ENCODE results near the gene CIB4. TPM values are rescaled to one million over a fixed set of nuclear protein-coding genes. Genes with fewer than 3 reads are reported as not detected.

Gene CIB4
- total RNA-seq, 1 experiment from 2014 or later = not detected

- DNase-seq (ENCODE audit: low read depth) = no peak
Measured at GRCh38 chr2:26555246-26556133, 85.7 kb downstream of the CIB4 start.

GRCh38 chr2:26552641-26553374, 88.4 kb downstream of the CIB4 start:
- DNase-seq (ENCODE audit: low read depth) = no peak

DNA sequence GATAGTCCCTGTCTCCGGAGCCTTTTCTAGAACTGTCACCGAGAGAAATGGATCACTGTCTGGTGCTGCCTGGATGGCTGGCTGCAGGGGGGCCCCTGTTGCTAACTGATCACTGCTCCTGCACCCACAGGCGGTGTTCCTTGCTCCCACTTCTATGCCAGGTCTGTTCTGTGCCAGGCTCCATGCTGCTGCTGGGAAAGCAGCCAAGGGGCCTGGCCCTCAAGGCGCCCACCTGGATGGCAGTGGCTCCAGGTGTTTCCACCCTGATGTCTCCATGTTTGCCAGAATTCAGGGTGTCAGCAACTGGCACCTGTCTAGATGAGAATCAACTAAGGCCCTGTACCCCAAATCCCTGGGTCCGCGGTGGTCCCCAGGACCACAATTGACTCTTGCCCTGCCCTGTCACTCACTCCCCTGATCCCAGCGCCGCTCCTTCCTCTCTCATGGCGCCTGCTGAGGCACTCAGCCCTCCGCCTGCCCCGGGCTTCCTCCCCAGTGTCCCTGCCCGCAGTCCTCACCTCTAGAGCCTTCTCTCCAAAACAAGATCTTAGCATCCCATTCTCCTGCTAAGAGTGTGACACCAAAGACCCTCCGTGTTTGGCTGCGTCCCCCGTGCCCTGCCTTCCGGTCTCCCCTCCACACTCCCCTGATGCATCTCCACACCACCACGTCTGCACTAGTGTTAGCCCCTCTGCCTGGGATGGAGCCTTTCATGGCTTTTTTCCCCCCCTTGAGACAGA, 90.7 kb downstream of the CIB4 start:
- no peak for DNase-seq (ENCODE audit: low read depth)

DNA sequence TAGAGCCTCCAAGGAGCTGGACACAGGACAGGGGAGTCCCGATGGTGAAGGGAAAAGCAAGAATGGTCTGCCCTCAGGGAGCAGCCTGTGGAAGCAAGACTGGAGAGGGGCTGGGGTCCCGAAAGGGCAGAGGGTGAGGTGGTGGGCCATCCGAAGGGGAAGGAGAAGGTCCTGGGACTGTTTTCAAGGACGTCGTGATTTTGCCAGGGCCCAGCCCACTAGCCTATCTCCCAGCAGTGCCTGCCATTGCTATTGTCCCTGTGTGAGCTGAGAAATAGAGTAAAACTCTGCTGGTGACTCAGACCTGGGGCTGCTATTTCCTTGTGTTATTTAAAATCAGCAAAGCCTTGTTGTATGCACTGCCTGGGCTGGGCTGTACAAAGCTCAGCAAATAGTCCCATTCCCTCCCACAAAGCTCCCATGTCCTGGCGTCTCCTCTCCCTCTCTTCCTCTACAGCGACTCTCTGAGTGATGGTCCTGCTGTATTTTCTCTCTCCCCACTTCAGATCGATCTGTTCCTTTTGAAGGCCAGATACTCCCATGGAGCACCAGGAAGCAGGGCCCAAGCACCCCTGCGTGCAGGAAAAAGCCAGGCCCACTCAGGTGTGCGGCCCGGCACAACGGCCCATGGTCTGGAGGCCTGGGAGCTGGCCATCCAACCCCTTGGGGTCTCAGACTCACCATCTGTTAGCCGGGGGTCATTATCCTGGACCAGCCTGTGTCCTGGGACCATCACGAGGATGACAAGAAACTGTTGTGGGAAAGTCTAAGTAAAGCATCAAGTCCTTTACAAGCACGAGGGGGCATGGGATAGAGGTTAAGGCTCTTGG, 98.3 kb downstream of the CIB4 start:
- no peak for DNase-seq (ENCODE audit: low read depth)

GRCh38 chr2:26542194-26542455, 99.0 kb downstream of the CIB4 start:
- no peak for DNase-seq (ENCODE audit: low read depth)

DNA sequence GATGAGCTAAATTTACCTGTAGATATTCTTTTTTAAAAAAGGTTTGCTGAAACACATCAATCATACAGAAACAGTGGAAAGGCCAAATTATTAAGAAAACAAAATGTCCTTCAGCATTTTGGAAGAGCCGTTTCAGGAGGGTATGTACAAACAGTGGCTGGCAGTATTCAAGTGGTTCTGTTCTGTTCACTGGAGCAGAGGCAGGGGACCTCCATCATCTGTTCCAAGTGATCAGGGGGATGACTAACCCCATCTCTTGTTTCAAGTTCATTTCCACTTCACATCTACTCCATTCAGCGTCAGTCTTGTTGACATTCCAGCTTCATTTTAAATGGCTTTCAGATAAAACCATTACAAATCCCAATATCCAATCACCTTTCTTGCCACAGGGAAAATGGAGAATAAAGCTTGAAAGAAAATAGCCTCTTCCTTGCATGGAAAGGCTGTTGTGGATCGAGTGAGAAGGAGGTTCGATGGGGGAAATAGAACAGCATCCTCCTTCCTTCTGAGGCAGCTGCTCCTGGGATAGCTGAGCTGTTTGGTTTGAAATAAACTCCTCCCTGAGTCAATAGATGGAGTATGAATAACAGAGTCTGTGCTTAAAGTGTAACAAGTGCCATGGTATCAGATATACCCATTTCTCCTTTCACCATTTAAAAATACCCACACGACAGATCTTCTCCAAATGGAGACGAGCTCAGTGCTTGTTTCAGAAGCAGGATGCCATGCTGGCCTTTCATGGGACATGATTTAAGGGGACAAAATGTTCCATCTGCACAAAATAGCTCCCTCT, 99.6 kb downstream of the CIB4 start:
- DNase-seq (ENCODE audit: low read depth) = peak; percentile 26

DNA sequence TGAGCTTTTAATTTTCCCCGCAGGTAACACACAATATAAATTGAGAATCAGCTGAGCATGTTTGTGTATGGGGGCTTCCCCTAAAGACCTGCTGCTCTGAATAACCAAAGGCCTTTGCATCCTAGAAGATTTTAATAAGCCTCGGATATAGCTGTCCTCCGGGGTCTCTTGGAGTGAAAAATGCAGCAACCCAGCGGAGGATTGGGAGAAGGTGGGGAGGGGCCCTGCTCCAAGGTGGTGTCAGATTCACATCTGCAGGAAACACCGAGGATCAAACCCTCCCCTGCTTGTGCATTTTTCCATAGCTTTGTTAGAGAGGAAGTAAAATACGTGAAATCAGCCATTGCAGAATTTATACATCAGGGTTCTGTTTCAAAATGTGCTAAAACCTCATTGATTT, 100.2 kb downstream of the CIB4 start:
- DNase-seq (ENCODE audit: low read depth) = no peak

DNA sequence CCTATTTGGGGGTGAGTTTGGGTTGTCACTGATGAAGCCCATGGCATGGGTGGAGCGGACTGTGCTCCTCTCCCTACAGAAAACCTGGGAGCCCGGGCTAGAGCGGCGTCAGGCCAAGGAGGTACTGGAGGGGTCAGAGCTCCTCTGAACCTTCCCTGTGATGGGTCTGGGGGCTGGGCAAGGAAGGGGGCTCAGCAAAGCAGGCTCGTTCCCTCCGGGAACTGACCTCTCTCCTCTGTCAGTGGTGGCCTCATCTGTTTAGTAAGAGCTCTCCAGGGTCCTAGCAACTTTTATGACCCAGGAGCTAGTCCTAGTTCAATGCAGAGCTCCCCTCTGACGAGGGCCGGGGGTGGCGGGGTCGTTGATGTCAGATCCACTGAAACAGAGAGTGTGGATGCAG, 100.9 kb downstream of the CIB4 start:
- DNase-seq (ENCODE audit: low read depth) = no peak

DNA sequence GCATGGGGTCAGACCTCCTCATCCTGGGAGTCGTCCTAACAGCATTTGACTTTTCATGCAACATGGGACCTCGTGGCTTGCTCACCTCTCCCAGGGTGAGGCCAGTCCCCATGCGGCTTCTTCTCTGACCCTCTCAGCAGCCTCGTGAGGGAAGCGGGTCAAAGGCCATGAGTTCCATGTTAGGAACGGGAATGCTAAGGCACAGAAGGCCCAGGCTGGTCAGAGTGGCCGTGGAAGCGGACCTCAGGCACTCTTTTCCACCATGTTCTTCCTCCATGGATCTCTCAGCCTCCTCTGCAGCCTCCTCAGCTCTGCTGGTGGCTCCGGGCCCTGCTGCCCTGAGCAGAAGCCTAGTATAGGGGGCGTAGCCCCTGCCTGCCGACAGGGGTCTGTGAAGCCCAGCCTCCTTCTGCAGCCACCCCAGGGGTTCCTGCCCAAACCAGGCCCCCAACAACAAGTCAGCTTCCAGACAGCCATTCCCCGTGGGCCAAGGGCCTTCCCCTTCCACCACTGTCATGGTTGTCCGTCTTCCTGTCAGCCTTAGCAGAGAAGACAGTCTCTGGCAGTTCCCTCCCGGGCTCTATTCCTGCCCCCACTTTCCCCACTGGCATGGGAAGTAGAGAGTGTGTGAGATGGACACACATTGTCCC, 103.2 kb downstream of the CIB4 start:
- DNase-seq (ENCODE audit: low read depth) = no peak

- DNase-seq (ENCODE audit: low read depth) = no peak
Measured at GRCh38 chr2:26537069-26537825, 103.9 kb downstream of the CIB4 start.

GRCh38 chr2:26536371-26537068, 104.6 kb downstream of the CIB4 start:
- no peak for DNase-seq (ENCODE audit: low read depth)

DNA sequence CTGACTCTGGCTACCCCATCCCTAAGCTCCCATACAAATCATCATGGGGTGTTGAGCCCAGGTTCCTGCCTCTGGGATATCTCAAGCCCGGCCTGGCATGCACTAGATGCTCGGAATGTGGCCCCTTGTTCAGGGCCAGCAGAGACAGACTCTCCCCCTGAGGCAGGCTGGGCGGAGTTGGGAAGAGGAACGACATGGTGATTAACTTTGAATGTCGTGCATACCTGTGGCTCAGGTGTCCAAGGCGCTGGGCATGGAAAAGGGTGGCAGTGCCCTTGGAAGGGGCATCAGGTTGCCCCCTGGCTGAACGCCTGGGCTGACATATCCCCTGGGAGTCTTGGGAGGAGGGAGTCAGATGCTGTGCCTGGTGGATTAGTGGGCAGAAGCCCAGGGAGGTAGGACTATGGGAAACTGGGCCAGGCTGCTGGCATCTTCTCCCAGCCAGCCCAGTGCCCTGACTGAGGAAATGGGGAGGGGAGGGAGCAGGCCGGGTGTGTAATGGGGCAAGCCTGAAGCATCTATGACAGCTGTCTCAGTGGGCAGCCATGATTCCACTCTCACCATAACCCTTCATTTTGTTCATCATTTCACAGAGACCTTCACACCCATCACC, 105.4 kb downstream of the CIB4 start:
- no peak for DNase-seq (ENCODE audit: low read depth)

DNA sequence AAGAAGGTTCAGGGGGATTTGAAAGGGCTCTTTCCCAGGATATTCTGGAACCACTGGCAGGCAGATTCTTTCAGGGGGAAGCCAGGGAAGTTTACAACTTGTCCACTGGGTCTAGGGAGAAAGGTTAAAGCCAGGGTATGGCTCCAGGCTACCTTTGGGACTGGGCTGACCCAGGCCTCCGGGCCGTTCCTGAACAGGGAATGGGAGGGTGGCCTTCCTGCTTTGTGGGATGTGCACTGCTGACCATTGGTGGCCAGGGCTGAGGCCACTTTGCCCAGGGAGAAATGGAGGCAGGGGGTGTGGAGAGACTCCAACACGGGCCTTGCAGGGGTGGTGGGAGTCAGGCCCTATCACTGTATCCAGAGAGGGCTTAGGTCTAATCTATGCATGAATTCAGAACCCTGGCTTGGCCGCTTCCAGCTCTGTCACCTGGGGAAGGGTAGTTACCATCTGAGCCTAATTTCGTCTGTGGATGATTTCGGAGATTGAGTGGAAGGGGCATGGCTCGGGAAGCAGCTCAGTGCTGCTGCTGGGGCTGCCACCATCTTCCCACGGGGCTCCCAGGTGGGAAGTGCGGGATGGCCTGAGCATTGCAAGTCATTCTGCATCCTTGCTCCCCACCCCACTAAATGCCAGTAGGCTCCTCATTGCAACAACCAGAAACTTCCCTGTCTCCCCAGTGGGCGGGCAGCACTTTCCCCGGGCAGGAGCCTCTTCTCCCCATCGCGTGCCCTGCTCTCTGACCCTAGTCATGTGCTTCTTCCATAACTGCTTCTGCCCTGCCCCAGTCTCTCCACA, 106.1 kb downstream of the CIB4 start:
- no peak for DNase-seq (ENCODE audit: low read depth)

GRCh38 chr2:26534098-26534864, 106.9 kb downstream of the CIB4 start:
- no peak for DNase-seq (ENCODE audit: low read depth)

GRCh38 chr2:26533661-26534060, 107.5 kb downstream of the CIB4 start:
- DNase-seq (ENCODE audit: low read depth) = no peak

DNA sequence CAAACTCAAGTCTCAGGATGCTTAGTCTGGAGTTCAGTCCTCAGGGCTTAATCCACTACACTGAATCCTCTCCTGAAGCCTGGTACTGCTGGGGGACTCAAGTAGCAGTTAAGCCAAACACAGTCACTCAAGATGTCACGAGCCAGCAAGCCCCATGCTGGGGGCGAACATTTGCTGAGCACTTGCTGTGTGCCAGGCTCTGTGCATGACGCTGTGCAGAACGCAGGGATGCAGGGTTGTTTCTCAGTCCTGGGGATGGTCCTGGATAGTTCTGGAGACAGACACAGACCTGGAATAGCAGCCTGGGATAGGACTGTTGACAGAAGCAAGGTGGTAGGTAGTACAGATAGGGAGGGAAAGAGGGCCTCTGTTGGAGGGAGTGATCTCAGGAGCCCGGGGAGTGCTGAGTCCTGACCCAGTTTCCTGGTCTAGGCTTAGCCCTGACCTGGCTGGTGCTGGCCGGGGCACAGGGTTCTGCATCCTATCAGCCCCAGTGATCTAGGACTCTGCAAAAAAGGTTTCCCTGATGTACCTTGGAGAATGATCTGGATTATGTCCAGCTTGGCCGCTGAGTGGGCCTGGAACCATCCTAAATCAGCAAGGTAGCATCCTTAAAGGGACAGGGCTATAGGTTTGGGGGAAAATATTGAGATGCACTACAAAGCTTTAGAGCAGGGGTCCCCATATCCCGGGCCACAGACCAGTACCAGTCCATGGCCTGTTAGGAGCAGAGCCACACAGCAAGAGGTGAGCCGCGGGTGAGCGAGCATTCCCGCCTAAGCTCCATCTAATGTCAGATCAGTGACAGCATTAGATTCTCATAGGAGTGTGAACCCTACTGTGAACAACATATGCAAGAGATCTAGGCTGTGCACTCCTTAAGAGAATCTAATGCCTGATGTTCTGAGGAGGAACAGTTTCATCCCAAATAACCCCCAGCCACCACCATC, 108.6 kb downstream of the CIB4 start:
- no peak for DNase-seq (ENCODE audit: low read depth)

Data from LHCN-M2 (cell line).